Measurements from ENCODE around the gene PHB1.
"Not testable (repeated sequence)": the region's sequence is repeated elsewhere in the genome, so short reads cannot be mapped to it uniquely, and the experiment has no call there.

The PHB1 gene

GRCh38 chr17:49422714-49423113 is 8.0 kb upstream of the PHB1 start:
- peaks cover 8% of the 10 kb centered on the region for H3K9me3 ChIP-seq (ENCODE audit: low read length)
- no peaks in the 10 kb centered on the region for H3K36me3 ChIP-seq (ENCODE audit: insufficient read depth, low read length)
- no peaks in the 10 kb centered on the region for H3K27me3 ChIP-seq (ENCODE audit: control insufficient read depth in 1 of 2, insufficient read depth in 2 of 2, low read length in 2 of 2)
- no peak overlapping the region for H3K27ac ChIP-seq (ENCODE audit: low read depth, low read length)
- no peak overlapping the region for H3K9ac ChIP-seq (ENCODE audit: low read length)
- no peak overlapping the region for H3K4me3 ChIP-seq (ENCODE audit: low read depth in 1 of 2, low read length in 2 of 2)
- H3K4me1 ChIP-seq (ENCODE audit: insufficient read depth, low read length): no peaks in the 10 kb centered on the region

GRCh38 chr17:49419761-49420160 is 5.1 kb upstream of the PHB1 start:
- H3K27me3 ChIP-seq (ENCODE audit: control insufficient read depth in 1 of 2, insufficient read depth in 2 of 2, low read length in 2 of 2); H3K36me3 ChIP-seq (ENCODE audit: insufficient read depth, low read length); H3K9me3 ChIP-seq (ENCODE audit: low read length); H3K9ac ChIP-seq (ENCODE audit: low read length); H3K4me1 ChIP-seq (ENCODE audit: insufficient read depth, low read length); H3K27ac ChIP-seq (ENCODE audit: low read depth, low read length); H3K4me3 ChIP-seq (ENCODE audit: low read depth in 1 of 2, low read length in 2 of 2): not testable (repeated sequence)

GRCh38 chr17:49418754-49419740 is 4.4 kb upstream of the PHB1 start:
- H3K27me3 ChIP-seq (ENCODE audit: control insufficient read depth in 1 of 2, insufficient read depth in 2 of 2, low read length in 2 of 2); H3K9ac ChIP-seq (ENCODE audit: low read length); H3K36me3 ChIP-seq (ENCODE audit: insufficient read depth, low read length); H3K4me1 ChIP-seq (ENCODE audit: insufficient read depth, low read length); H3K9me3 ChIP-seq (ENCODE audit: low read length); H3K27ac ChIP-seq (ENCODE audit: low read depth, low read length); H3K4me3 ChIP-seq (ENCODE audit: low read depth in 1 of 2, low read length in 2 of 2): not testable (repeated sequence)

GRCh38 chr17:49414271-49414621 is 436 bp downstream of the PHB1 start:
- Histone ChIP-seq H3K9me3 (ENCODE audit: low read length) (no peaks in the 10 kb centered on the region), H3K27ac (ENCODE audit: low read depth, low read length) (peak overlapping the region; percentile 79), H3K4me1 (ENCODE audit: insufficient read depth, low read length) (peaks cover 10% of the 10 kb centered on the region), H3K36me3 (ENCODE audit: insufficient read depth, low read length) (peaks cover 38% of the 10 kb centered on the region), H3K9ac (ENCODE audit: low read length) (peak overlapping the region; percentile 35), H3K27me3 (ENCODE audit: control insufficient read depth in 1 of 2, insufficient read depth in 2 of 2, low read length in 2 of 2) (no peaks in the 10 kb centered on the region), H3K4me3 (ENCODE audit: low read depth in 1 of 2, low read length in 2 of 2) (peak overlapping the region; percentile 43 to 96)

- Histone ChIP-seq H3K27me3 (ENCODE audit: control insufficient read depth in 1 of 2, insufficient read depth in 2 of 2, low read length in 2 of 2) (no peaks in the 10 kb centered on the region), H3K4me1 (ENCODE audit: insufficient read depth, low read length) (peaks cover 18% of the 10 kb centered on the region), H3K27ac (ENCODE audit: low read depth, low read length) (no peak overlapping the region), H3K4me3 (ENCODE audit: low read depth in 1 of 2, low read length in 2 of 2) (no peak overlapping the region), H3K9ac (ENCODE audit: low read length) (no peak overlapping the region), H3K36me3 (ENCODE audit: insufficient read depth, low read length) (peaks cover 86% of the 10 kb centered on the region), H3K9me3 (ENCODE audit: low read length) (no peaks in the 10 kb centered on the region)
Measured at GRCh38 chr17:49409066-49409465, 5.6 kb downstream of the PHB1 start.

GRCh38 chr17:49407981-49408501 is 6.6 kb downstream of the PHB1 start:
- Histone ChIP-seq H3K36me3 (ENCODE audit: insufficient read depth, low read length) (peaks cover 90% of the 10 kb centered on the region), H3K4me1 (ENCODE audit: insufficient read depth, low read length) (peaks cover 9% of the 10 kb centered on the region), H3K9me3 (ENCODE audit: low read length) (no peaks in the 10 kb centered on the region), H3K27me3 (ENCODE audit: control insufficient read depth in 1 of 2, insufficient read depth in 2 of 2, low read length in 2 of 2) (no peaks in the 10 kb centered on the region), H3K4me3 (ENCODE audit: low read depth in 1 of 2, low read length in 2 of 2) (no peak overlapping the region), H3K9ac (ENCODE audit: low read length) (no peak overlapping the region), H3K27ac (ENCODE audit: low read depth, low read length) (no peak overlapping the region)

- Histone ChIP-seq H3K4me1 (ENCODE audit: insufficient read depth, low read length) (peaks cover 9% of the 10 kb centered on the region), H3K4me3 (ENCODE audit: low read depth in 1 of 2, low read length in 2 of 2) (no peak overlapping the region), H3K27ac (ENCODE audit: low read depth, low read length) (no peak overlapping the region), H3K9me3 (ENCODE audit: low read length) (no peaks in the 10 kb centered on the region), H3K27me3 (ENCODE audit: control insufficient read depth in 1 of 2, insufficient read depth in 2 of 2, low read length in 2 of 2) (no peaks in the 10 kb centered on the region), H3K36me3 (ENCODE audit: insufficient read depth, low read length) (peaks cover 81% of the 10 kb centered on the region), H3K9ac (ENCODE audit: low read length) (no peak overlapping the region)
Measured at GRCh38 chr17:49407086-49407485, 7.6 kb downstream of the PHB1 start.

- Histone ChIP-seq H3K9me3 (ENCODE audit: low read length) (no peaks in the 10 kb centered on the region), H3K27ac (ENCODE audit: low read depth, low read length) (no peak overlapping the region), H3K36me3 (ENCODE audit: insufficient read depth, low read length) (peaks cover 75% of the 10 kb centered on the region), H3K4me3 (ENCODE audit: low read depth in 1 of 2, low read length in 2 of 2) (no peak overlapping the region), H3K9ac (ENCODE audit: low read length) (no peak overlapping the region), H3K27me3 (ENCODE audit: control insufficient read depth in 1 of 2, insufficient read depth in 2 of 2, low read length in 2 of 2) (no peaks in the 10 kb centered on the region), H3K4me1 (ENCODE audit: insufficient read depth, low read length) (peaks cover 9% of the 10 kb centered on the region)
Measured at GRCh38 chr17:49406421-49407061, 8.1 kb downstream of the PHB1 start.

- Histone ChIP-seq H3K4me1 (ENCODE audit: insufficient read depth, low read length) (peaks cover 9% of the 10 kb centered on the region), H3K27me3 (ENCODE audit: control insufficient read depth in 1 of 2, insufficient read depth in 2 of 2, low read length in 2 of 2) (no peaks in the 10 kb centered on the region), H3K4me3 (ENCODE audit: low read depth in 1 of 2, low read length in 2 of 2) (no peak overlapping the region), H3K27ac (ENCODE audit: low read depth, low read length) (no peak overlapping the region), H3K9ac (ENCODE audit: low read length) (no peak overlapping the region), H3K9me3 (ENCODE audit: low read length) (no peaks in the 10 kb centered on the region), H3K36me3 (ENCODE audit: insufficient read depth, low read length) (peaks cover 59% of the 10 kb centered on the region)
Measured at GRCh38 chr17:49404906-49405305, 9.8 kb downstream of the PHB1 start.

- no peak overlapping the region for H3K4me3 ChIP-seq (ENCODE audit: low read depth in 1 of 2, low read length in 2 of 2)
- no peak overlapping the region for H3K9ac ChIP-seq (ENCODE audit: low read length)
- H3K27ac ChIP-seq (ENCODE audit: low read depth, low read length): no peak overlapping the region
- H3K4me1 ChIP-seq (ENCODE audit: insufficient read depth, low read length): peaks cover 13% of the 10 kb centered on the region
- H3K36me3 ChIP-seq (ENCODE audit: insufficient read depth, low read length): peaks cover 55% of the 10 kb centered on the region
- H3K27me3 ChIP-seq (ENCODE audit: control insufficient read depth in 1 of 2, insufficient read depth in 2 of 2, low read length in 2 of 2): no peaks in the 10 kb centered on the region
- H3K9me3 ChIP-seq (ENCODE audit: low read length): no peaks in the 10 kb centered on the region
Measured at GRCh38 chr17:49404361-49404760, 10.3 kb downstream of the PHB1 start.

GRCh38 chr17:49403514-49404289 is 11.0 kb downstream of the PHB1 start:
- peaks cover 48% of the 10 kb centered on the region for H3K36me3 ChIP-seq (ENCODE audit: insufficient read depth, low read length)
- H3K9me3 ChIP-seq (ENCODE audit: low read length): no peaks in the 10 kb centered on the region
- H3K4me3 ChIP-seq (ENCODE audit: low read depth in 1 of 2, low read length in 2 of 2): no peak overlapping the region
- no peak overlapping the region for H3K9ac ChIP-seq (ENCODE audit: low read length)
- H3K4me1 ChIP-seq (ENCODE audit: insufficient read depth, low read length): peaks cover 14% of the 10 kb centered on the region
- H3K27ac ChIP-seq (ENCODE audit: low read depth, low read length): no peak overlapping the region
- no peaks in the 10 kb centered on the region for H3K27me3 ChIP-seq (ENCODE audit: control insufficient read depth in 1 of 2, insufficient read depth in 2 of 2, low read length in 2 of 2)

Measured in muscle layer of colon (tissue), 2 donors.